IPS-11a (cell line): ENCODE results near the gene NPFFR1.

Source experiments
- H3K4me3 ChIP-seq: one replicate; pipeline ENCODE4 v1.5.1; 2013; ENCODE audit warnings: low read depth, low read length, control low read depth

NPFFR1 gene

DNA sequence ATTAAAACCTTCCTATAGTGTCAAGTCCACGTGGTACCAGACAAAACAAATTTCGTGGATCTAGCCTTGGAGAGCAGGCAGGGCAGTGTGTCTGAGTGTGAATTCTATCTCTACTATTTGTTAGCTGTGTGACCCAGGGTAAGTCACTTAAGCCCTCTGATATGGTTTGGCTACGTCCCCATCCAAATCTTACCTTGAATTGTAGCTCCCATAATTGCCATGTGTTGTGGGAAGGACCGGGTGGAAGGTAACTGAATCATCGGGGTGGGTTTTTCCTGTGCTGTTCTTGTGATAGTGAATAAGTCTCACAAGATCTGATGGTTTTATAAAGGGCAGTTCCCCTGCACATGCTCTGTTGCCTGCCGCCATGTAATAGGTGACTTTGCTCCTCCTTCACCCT is 2.8 kb upstream of the NPFFR1 start:
- H3K4me3 ChIP-seq: no peak overlapping the region

DNA sequence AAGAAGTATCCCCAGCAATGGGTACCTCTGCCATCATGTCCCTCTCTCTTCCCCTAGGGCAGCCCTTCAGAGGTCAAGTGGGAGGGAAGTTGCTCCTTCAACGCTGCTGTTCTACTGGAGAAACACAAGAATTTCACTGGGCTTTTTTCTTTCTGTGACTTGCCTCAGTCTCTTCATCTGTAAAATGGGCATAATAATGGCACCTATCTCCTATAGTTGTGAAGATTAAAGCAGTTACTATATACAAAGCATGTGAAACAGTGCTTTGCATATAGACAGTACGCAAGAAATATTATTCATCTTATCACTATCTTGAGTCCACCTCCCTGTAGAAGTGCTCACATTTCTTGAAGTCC is 1.6 kb upstream of the NPFFR1 start:
- no peak overlapping the region for H3K4me3 ChIP-seq

DNA sequence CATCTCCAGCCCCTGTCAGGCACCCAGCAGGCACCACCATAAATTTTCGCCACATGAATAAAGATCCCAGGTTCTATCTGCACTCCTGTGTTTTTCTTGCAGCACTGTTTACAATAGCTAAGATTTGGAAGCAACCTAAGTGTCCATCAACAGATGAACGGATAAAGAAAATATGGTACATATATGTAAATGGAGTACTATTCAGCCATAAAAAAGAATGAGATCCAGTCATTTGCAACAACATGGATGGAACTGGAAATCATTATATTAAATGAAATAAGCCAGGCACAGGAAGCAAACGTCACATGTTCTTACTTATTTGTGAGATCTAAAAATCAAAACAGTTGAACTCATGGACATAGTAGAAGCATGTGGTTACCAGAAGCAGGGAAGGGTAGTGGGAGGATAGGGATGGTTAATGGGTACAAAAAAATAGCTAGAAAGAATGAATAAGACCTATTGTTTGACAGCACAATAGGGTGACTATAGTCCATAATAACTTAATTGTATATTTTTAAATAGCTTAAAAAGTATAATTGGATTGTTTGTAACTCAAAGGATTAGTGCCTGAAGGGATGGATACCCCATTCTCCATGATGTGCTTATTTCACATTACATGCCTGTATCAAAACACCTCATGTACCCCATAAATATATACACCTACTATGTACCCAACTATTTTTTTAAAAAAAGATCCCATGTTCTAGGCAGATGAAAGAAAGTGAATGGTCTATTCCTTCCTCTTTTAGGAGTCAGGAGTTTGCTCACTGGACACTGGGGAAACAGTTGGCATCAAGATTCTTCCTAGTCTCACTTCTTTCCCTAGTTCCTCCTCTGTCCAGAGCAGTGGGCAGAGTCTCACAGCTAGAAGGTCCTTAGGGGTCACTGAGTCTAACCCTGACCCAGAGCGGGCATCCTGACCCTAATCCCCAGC is 1.0 kb upstream of the NPFFR1 start:
- no peak overlapping the region for H3K4me3 ChIP-seq

DNA sequence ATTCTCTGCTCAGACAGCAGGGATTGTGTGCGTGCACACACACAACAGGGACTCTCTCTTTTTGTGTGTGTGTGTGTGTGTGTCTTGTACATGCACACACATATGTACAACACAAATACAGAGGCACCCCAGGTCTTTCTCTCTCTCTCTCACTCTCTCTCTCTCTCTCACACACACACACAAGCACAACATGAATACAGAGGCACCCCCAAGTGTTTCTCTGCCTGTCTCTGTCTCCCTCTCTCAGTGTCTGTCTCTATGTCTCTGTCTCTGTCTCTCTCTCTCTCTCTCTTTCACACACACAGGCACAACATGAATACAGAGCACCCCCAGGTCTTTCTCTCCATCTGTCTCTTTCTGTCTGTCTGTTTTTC is 746 bp downstream of the NPFFR1 start:
- H3K4me3 ChIP-seq: no peak overlapping the region

DNA sequence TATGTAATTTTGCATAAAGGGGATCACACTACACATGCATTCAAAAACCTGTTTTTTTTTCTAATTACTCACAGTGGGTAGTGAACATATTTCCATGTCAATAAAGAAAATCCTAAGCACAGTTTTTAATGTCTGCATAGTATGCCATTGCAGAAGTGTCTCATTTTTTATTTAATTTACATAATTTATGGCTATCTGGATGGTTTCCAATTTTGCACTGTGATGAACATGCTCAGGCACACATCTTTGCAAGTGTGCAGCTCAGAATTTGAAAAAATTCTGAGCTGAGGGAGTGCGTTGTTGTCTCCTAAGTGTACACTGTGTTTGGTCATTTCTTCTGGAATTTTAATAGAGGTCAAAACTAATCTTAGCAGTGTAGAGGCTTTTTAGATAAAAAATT is 2.2 kb downstream of the NPFFR1 start:
- H3K4me3 ChIP-seq: no peak overlapping the region

DNA sequence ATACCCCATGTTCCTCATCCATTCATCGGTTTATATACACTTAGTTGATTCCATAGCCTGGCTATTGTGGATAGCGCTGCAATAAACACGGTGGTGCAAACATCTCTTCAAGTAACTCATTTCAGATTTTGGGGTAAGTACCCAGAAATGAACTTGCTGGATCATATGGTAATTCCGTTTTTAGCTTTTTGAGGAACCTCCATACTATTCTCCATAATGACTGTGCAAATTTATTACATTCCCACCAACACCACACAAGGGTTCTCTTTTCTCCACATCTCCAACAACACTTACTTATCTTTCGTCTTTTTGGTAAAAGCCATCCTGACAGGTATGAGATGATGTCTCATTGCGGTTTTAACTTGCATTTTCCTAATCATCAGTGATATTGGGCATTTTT is 3.7 kb downstream of the NPFFR1 start:
- no peak overlapping the region for H3K4me3 ChIP-seq

DNA sequence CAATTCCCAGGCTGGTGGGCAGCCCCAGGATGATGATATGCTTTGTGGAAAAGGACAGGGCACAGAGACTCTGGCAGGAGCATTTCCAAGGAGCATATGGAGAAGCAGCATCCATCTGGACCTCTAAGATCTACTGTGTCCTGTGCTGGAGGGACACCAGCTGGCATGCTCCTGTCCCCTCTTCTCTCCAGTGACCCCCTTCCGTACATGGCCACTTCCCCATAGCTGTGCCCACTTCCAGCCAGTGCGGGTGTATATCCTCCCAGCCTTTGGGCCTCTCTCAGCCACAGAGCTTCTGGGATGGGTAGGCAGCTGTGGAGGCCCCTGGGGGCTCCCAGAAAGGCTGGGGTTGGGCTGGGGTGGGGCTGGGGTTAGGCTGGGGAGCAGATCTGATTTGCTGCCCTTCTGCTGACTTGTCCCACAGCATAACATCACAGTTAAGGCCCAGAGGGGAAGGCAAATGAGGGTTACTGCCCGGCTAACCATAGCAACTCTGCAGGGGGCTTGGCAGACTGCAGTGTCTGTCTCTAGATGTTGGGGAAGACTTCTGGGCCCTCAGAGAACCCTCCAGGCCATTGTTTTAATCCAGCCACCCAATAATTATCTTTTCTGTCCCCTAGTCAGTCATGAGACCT is 6.3 kb downstream of the NPFFR1 start:
- H3K4me3 ChIP-seq: no peak overlapping the region

DNA sequence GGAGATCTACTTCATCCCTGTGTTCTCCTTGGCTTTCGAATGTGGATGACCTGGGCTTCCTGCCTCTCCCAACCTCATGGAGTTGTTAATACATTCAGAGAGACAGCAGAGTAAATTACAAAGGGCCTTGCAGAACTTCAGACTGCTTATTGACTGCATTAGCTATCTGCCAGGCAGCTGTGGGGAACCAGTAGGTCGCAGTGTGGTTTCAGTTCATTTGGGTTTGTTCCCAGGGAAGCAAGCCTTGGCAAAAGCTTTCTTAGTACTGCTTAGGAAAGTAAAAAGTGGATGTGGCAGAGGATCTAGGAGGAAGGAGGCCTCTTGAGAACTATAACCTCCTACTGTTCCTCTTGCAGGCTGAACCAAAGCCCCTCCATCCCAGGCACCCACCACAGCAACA is 9.2 kb downstream of the NPFFR1 start:
- no peak overlapping the region for H3K4me3 ChIP-seq

DNA sequence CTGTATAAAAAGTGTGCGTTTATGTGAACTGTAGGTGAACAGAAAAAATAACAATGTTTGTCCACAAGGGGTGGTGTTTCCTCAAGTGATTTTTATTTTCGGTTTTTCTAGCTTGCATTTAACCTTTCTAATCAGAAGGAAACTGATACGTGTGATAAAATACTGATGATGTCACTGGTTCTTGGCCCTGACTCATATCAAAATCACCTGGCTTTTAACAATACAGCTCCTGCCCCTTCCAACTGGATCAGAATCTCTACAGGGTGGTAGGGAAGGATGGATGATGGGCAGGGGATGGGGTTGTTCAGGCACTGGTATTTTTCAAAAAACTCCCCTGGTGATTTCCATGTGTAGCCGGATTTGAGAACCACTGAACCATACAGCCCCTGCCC is 10.9 kb downstream of the NPFFR1 start:
- no peak overlapping the region for H3K4me3 ChIP-seq

DNA sequence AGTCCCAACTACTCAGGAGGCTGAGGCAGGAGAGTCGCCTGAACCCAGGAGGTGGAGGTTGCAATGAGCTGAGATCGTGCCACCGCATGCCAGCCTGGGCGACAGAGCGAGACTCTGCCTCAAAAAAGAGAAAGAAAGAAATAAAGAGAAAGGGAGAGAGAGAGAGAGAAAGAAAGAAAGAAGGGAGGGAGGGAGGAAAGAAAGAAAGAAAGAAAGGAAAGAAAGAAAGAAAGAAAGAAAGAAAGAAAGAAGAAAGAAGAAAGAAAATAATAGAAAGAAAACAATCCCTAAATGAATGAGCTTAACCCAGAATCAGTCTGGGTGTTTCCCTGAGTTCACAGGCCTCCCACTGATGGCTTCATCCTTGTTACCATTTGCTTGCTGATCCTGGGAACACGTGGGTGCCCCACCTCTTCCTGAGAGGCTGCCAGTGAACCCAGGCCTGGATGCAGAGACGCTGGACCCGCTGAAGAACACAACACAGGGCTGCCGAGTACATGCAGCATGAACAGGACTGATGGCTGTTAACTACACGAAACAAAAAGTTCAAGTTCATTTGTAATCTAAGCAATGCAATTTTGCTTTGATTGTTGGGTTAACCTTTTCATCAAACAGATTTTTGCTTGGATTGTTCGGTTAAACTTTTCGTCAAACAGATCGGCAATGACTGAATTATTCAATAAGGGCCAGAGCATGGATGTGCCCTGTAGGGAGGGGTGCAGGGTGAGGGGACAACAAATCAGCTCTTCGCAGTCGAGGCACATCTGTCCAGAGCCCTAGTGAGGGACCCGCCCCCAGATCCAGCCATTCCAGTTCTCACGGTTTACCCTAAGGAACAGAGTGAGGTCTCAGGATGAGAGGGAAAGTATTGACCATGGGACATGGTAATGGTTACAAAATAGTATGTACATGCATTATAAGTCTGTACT is 11.5 kb downstream of the NPFFR1 start:
- H3K4me3 ChIP-seq: no peak overlapping the region

DNA sequence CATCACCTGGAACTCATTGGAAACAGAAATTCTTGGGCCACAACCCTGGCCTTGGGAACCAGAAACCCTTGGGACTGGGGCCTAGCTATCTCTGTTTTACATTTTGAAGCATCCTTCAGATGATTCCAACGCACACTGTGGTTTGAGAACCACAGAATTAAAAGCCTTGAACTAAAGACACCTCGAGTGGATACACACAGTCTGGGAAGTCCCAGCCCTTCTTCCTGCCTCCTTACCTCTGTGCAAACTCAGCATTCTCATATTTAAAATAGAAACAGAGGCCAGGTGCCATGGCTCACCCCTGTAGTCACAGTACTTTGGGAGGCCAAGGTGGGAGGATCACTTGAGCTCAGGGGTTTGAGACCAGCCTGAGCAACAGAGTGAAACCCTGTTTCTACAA is 12.9 kb downstream of the NPFFR1 start:
- no peak overlapping the region for H3K4me3 ChIP-seq

DNA sequence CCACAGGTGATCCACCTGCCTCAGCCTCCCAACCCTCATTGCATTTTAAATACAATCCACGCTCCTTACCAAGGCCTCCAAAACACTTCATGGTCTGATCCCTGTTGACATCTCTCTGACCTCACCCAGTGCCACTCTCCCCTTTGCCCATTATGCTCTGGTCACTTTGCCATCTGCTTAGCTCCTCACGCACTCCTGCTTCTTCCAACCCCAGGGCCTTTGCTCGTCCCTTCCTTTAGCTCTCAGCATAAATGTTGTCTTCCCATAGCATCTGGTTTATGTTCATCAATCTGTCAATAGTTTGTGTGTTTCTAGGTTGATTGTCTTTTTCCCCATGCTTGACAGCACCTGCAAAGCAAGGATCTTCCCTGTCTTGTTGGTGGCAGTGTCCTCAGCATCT is 14.1 kb downstream of the NPFFR1 start:
- no peak overlapping the region for H3K4me3 ChIP-seq

DNA sequence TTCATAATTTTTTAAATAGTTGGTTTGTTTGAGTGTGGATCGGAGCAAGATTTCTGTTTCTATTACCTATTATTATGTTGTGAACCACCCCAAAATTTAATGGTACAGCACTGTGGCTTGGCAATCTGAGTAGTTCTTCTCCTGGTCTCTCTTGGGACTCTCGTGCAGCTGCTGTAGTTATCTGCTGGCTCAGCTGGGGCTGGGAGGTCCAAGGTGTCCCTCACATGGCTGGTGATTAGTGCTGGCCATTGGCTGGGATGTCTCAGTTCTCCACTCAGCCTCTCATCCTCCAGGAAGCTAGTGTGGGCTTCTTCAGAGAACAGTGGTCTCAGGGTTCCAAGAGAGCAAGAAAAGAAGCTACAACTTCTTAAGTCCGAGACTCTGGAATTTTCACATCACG is 15.4 kb downstream of the NPFFR1 start:
- H3K4me3 ChIP-seq: no peak overlapping the region

DNA sequence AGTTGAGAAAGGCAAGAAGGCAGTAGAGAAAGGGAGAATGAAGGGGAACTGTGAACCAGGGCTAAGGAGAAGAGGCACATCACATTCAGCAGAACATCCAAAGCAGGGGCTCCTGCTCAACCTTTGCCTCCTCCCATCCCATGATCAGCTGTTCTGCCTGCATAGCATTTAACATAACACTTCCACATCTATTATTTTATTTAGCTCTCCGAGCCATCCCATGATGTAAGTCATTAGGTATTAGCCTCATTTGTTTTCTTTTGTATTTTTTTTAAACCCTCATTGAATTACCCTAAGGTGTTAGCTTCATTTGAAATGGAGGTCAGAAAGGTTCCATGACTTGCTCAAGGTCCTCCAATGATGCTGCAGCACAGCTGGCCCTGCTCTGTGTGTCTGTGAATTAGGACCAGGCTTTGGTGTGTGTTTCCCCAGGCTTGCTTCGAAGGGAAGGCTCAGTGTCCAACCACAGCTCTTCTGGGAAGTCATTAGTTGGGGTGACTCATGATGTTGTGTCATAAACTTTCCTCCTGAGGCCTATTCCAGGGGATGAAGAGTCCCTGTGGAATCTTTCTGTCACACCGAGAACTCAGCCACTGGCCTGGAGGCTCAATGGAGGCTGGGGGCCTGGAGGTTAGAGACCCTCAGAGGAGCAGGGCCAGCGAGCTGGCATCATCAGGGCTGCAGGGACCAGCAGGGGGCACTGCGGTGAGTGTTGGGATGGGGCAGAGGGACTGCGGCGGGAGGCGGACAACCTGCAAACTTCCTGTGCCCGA is 16.5 kb downstream of the NPFFR1 start:
- H3K4me3 ChIP-seq: no peak overlapping the region

DNA sequence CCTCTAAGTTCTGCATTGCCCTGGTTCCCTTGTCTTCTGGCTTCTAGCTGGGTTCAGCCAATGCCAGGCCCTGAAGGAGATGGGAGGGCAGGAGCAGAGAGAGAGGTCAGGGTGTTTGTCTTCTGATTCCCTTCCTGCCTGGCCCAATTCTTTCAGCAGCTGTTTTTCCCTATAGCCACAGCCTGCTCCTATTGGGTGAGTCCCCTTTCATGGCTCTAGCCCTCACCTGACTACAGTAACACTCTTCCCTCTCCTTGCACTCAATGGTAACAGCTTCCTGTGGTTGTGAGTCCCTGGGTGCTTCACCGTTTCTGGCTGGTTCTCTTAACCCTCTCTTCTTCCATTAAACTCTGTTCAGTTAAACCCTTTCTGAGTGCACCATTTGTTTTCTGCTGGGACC is 17.1 kb downstream of the NPFFR1 start:
- no peak overlapping the region for H3K4me3 ChIP-seq

DNA sequence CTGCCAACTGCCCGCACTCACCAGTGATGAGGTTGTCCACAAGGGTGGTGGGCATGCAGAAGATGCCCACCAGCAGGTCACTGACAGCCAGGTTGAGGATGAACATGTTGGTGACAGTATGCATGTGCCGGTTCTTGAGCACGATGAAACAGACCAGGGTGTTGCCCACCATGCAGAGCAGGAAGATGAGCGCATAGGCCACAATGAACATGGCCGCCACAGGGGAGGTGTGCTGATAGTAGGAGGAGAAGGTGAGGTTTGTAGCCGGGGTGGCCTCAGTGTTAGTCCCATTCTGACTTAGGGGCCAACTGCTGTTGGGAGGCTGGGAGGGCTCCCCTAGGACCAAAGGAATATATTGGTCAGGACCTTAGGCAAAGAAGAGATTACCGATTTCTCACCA is 17.7 kb downstream of the NPFFR1 start:
- H3K4me3 ChIP-seq: no peak overlapping the region

DNA sequence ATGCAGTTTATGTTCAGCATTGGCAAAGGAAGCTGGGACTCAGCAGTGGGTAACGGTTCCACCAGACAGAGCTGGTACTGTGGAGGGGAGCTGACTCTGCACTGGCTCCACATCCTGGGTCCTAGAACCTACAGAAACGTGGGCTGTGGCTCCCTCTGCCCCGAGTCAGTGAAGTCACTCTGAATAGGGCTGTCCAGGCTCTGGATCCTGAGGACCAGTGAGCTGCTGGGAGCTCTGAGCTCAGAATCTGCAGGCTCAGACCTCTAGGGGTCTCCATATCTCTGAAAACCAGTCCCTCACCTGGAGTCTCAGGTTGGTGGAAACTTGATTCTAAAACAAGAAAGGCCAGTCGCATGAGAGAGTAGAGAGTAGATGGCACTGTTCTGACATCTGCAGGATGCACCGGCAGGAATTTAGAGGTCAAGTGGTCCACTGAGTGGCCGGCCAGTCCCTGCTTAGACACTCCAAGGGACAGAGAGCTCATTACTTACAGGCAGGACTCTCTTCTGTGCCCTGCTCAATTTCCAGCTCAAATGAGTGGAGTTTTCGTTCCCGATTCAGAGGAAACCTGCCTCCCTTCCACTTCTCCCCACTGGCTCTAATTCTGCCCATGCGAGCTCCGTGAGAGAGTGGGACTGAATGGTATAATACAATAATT is 18.6 kb downstream of the NPFFR1 start:
- no peak overlapping the region for H3K4me3 ChIP-seq

DNA sequence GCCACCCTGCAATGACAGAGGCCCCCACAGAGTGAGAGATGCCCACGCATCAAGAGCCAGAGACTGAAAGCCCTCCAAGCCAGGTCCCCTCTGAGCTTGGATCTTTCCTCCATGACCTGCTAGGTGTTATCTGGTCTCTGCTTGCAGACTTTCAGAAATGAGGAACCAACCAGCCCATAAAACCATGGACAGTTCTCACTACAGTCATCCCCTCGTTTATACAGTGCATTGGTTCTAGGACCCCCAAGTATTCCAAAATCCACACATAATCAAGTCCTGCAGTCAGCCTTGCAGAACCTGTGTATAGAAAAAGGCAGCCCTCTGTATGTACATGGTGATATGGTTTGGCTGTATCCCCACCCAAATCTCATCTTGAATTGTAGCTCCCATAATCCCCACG is 23.1 kb downstream of the NPFFR1 start:
- no peak overlapping the region for H3K4me3 ChIP-seq

DNA sequence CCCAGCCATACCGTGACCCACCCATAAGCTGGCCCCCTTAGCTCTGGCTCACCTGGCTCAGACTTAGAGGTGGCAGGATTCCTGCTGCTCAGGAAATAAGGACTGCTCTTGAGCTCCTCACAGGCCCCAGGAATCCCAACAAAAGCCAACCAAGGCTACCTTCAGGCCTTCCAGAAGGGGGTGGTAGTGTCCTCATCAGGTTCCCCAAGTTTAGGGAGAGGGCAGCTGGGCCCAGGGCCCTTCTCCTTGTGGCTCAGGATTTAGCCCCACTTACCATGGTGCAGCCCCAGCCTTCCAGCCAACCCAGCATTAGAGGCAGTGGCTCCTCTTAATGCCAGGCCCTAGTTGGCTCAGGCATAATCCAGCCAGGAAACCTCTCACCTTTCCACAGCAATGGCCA is 23.5 kb downstream of the NPFFR1 start:
- no peak overlapping the region for H3K4me3 ChIP-seq

DNA sequence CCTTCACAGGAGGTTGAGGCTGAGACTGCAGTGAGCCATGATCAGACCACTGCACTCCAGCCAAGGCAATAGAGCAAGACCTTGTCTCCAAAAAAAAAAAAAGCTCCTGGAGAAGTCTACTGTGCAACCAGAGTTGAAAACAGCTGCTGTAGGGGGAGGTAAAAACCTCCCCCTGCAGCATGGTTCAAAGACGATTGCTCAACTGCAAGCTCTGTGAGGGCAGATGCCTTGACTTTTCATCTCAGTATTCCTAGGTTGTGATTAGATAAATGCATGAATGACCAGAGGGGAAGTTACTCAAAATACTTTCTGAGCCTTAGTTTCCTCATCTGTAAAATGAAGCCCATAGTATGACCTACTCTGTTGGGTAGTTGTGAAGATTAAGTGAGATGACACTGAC is 25.6 kb downstream of the NPFFR1 start:
- no peak overlapping the region for H3K4me3 ChIP-seq
